HCT116 (cell line): ENCODE results near the gene TXNDC16.

Experiments
- EGR1 ChIP-seq: IDR thresholded peaks from 2 replicates; pipeline ENCODE4 v1.6.1; 2012; ENCODE audit warnings: low read depth
- EZH2 ChIP-seq: fragments of 200-600 bp; sonication (generic); IDR thresholded peaks from 2 replicates; pipeline ENCODE4 v1.6.1; 2017; ENCODE audit warnings: antibody characterized with exemption, mixed run types
- FOSL1 ChIP-seq: IDR thresholded peaks from 2 replicates; pipeline ENCODE4 v1.6.1; 2012; ENCODE audit warnings: low read depth
- JUND ChIP-seq: IDR thresholded peaks from 2 replicates; pipeline ENCODE4 v1.6.1; 2012
- POLR2A ChIP-seq: IDR thresholded peaks from 2 replicates; pipeline ENCODE4 v1.7.0; 2011; ENCODE audit warnings: borderline replicate concordance; ENCODE audit not compliant: insufficient read depth, insufficient read length; ENCODE audit errors: extremely low read depth
- POLR2AphosphoS5 ChIP-seq: IDR thresholded peaks from 2 replicates; pipeline ENCODE4 v1.6.1; 2011; ENCODE audit warnings: mild to moderate bottlenecking, low read depth, low read length, moderate library complexity
- SIN3A ChIP-seq: IDR thresholded peaks from 2 replicates; pipeline ENCODE4 v1.6.1; 2012; ENCODE audit warnings: low read depth
- SP1 ChIP-seq: IDR thresholded peaks from 2 replicates; pipeline ENCODE4 v1.6.1; 2012; ENCODE audit warnings: low read depth
- SRF ChIP-seq: IDR thresholded peaks from 2 replicates; pipeline ENCODE4 v1.6.1; 2012; ENCODE audit warnings: low read depth
- ZNF274 ChIP-seq: fragments of 200-500 bp; sonication (Bioruptor generic); IDR thresholded peaks from 2 replicates; pipeline ENCODE4 v1.6.1; 2014; ENCODE audit warnings: mild to moderate bottlenecking, low read depth, low read length, inconsistent platforms
- TF ChIP-seq, protein P1 (sequence below), 3 experiments: fragments of 200-600 bp in 1 of 3; sonication (generic) in 1 of 3; IDR thresholded peaks in 2 of 3; conservative IDR thresholded peaks in 1 of 3; 2 replicates each; pipeline ENCODE4 v1.5.1; 2012 to 2017; ENCODE audit warnings: low read depth in 2 of 3, low read length in 2 of 3, antibody characterized with exemption in 1 of 3, borderline replicate concordance in 1 of 3, control low read depth in 1 of 3, mild to moderate bottlenecking in 1 of 3, mixed read lengths in 1 of 3, mixed run types in 1 of 3, moderate library complexity in 1 of 3; ENCODE audit not compliant: insufficient read depth in 1 of 3
- TF ChIP-seq, protein P2 (sequence below): IDR thresholded peaks from 2 replicates; pipeline ENCODE4 v1.6.1; 2012; ENCODE audit warnings: low read depth

DNA sequence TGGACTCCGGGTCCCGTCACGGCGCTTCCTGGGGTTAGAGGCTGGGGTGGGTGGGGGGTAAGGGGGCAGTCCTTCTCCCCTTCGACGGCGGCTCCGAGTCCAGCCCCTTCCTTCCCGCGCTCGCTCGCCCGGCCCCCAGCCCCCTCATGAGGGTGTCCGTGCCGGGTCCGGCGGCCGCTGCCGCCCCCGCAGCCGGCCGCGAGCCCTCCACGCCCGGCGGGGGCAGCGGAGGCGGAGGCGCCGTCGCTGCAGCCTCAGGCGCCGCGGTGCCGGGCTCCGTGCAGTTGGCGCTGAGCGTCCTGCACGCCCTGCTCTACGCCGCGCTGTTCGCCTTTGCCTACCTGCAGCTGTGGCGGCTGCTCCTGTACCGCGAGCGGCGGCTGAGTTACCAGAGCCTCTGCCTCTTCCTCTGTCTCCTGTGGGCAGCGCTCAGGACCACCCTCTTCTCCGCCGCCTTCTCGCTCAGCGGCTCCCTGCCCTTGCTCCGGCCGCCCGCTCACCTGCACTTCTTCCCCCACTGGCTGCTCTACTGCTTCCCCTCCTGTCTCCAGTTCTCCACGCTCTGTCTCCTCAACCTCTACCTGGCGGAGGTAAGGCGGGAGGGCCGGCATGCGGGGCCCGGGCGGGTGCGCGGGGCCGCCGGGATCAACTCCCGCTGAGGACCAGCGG, 831 bp upstream of the TXNDC16 start:
- TF ChIP-seq, protein P1, sequence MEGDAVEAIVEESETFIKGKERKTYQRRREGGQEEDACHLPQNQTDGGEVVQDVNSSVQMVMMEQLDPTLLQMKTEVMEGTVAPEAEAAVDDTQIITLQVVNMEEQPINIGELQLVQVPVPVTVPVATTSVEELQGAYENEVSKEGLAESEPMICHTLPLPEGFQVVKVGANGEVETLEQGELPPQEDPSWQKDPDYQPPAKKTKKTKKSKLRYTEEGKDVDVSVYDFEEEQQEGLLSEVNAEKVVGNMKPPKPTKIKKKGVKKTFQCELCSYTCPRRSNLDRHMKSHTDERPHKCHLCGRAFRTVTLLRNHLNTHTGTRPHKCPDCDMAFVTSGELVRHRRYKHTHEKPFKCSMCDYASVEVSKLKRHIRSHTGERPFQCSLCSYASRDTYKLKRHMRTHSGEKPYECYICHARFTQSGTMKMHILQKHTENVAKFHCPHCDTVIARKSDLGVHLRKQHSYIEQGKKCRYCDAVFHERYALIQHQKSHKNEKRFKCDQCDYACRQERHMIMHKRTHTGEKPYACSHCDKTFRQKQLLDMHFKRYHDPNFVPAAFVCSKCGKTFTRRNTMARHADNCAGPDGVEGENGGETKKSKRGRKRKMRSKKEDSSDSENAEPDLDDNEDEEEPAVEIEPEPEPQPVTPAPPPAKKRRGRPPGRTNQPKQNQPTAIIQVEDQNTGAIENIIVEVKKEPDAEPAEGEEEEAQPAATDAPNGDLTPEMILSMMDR (IDR thresholded peaks at IDR 0.05 in 2 of 3, conservative IDR thresholded peaks at IDR 0.05 in 1 of 3; ENCODE audit: borderline replicate concordance in 1 of 3, insufficient read depth in 1 of 3, low read depth in 2 of 3, low read length in 2 of 3): no peak
- TF ChIP-seq POLR2A: no peak
- no peak for TF ChIP-seq ZNF274
- TF ChIP-seq EZH2: no peak
- TF ChIP-seq, protein P2, sequence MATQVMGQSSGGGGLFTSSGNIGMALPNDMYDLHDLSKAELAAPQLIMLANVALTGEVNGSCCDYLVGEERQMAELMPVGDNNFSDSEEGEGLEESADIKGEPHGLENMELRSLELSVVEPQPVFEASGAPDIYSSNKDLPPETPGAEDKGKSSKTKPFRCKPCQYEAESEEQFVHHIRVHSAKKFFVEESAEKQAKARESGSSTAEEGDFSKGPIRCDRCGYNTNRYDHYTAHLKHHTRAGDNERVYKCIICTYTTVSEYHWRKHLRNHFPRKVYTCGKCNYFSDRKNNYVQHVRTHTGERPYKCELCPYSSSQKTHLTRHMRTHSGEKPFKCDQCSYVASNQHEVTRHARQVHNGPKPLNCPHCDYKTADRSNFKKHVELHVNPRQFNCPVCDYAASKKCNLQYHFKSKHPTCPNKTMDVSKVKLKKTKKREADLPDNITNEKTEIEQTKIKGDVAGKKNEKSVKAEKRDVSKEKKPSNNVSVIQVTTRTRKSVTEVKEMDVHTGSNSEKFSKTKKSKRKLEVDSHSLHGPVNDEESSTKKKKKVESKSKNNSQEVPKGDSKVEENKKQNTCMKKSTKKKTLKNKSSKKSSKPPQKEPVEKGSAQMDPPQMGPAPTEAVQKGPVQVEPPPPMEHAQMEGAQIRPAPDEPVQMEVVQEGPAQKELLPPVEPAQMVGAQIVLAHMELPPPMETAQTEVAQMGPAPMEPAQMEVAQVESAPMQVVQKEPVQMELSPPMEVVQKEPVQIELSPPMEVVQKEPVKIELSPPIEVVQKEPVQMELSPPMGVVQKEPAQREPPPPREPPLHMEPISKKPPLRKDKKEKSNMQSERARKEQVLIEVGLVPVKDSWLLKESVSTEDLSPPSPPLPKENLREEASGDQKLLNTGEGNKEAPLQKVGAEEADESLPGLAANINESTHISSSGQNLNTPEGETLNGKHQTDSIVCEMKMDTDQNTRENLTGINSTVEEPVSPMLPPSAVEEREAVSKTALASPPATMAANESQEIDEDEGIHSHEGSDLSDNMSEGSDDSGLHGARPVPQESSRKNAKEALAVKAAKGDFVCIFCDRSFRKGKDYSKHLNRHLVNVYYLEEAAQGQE: no peak
- no peak; the same call in 1 of the 2 replicates for TF ChIP-seq POLR2AphosphoS5
- no peak for TF ChIP-seq SRF
- TF ChIP-seq SIN3A: no peak
- no peak for TF ChIP-seq EGR1
- no peak for TF ChIP-seq FOSL1
- no peak for TF ChIP-seq JUND
- TF ChIP-seq SP1: no peak
